ENCODE data around the gene YEATS4.
A peak's percentile ranks its signal among the peaks of the same experiment; 100 is the strongest.

The YEATS4 gene

GRCh38 chr12:69343357-69343756 lies 16.2 kb upstream of the YEATS4 start:
- no peak for FAIRE-seq

- no peak for FAIRE-seq
Measured at GRCh38 chr12:69343885-69344612, 15.5 kb upstream of the YEATS4 start.

GRCh38 chr12:69345077-69345476 lies 14.5 kb upstream of the YEATS4 start:
- FAIRE-seq: no peak

GRCh38 chr12:69345742-69346141 lies 13.8 kb upstream of the YEATS4 start:
- FAIRE-seq: no peak

GRCh38 chr12:69348162-69348938 lies 11.2 kb upstream of the YEATS4 start, which contains the start of gene LYZ:
TSS of gene LYZ (plus strand) at chr12:69348381. CDS start at chr12:69348409, 28 bp downstream.
- no peak for FAIRE-seq

- no peak for FAIRE-seq
Measured at GRCh38 chr12:69350002-69350626, 9.4 kb upstream of the YEATS4 start.

GRCh38 chr12:69350777-69351176 lies 8.8 kb upstream of the YEATS4 start:
- no peak for FAIRE-seq

- FAIRE-seq: no peak
Measured at GRCh38 chr12:69351462-69352236, 7.9 kb upstream of the YEATS4 start.

- no peak for FAIRE-seq
Measured at GRCh38 chr12:69352904-69353303, 6.6 kb upstream of the YEATS4 start.

GRCh38 chr12:69354172-69354555 lies 5.4 kb upstream of the YEATS4 start:
- no peak for FAIRE-seq

GRCh38 chr12:69354556-69355187 lies 4.9 kb upstream of the YEATS4 start:
- no peak for FAIRE-seq

GRCh38 chr12:69355363-69356028 lies 4.0 kb upstream of the YEATS4 start:
- FAIRE-seq: no peak

GRCh38 chr12:69360348-69360672 lies 767 bp downstream of the YEATS4 start:
- FAIRE-seq: no peak

GRCh38 chr12:69366796-69367195 lies 7.3 kb downstream of the YEATS4 start:
- no peak for FAIRE-seq

GRCh38 chr12:69368171-69368570 lies 8.6 kb downstream of the YEATS4 start:
- no peak for FAIRE-seq

GRCh38 chr12:69383074-69383473 lies 23.5 kb downstream of the YEATS4 start:
- FAIRE-seq: no peak

GRCh38 chr12:69385038-69385437 lies 25.5 kb downstream of the YEATS4 start:
- no peak for FAIRE-seq

- no peak for FAIRE-seq
Measured at GRCh38 chr12:69386921-69387320, 27.4 kb downstream of the YEATS4 start.

GRCh38 chr12:69388371-69388770 lies 28.8 kb downstream of the YEATS4 start:
- peak; percentile 88 for FAIRE-seq

GRCh38 chr12:69389831-69390230 lies 30.3 kb downstream of the YEATS4 start:
- no peak for FAIRE-seq

GRCh38 chr12:69392179-69392928 lies 32.8 kb downstream of the YEATS4 start:
- peak; percentile 29 for FAIRE-seq
